Stomach (tissue), 4 donors: Measurements from ENCODE around the gene SIGLEC14.

Experiments used
- EP300 ChIP-seq: sonication (generic); formaldehyde crosslinking; IDR thresholded peaks from one replicate; pipeline ENCODE4 v1.6.1; 2017; ENCODE audit warnings: antibody characterized with exemption
- POLR2A ChIP-seq, 4 donors: fragments of 450-650 bp; IDR thresholded peaks; one replicate each; pipeline ENCODE4 v1.6.1; 2016; ENCODE audit warnings: antibody characterized with exemption in 4 of 4, control low read depth in 2 of 4, mild to moderate bottlenecking in 1 of 4, moderate library complexity in 1 of 4
- POLR2AphosphoS5 ChIP-seq, 3 donors: sonication (generic); formaldehyde crosslinking; IDR thresholded peaks; one replicate each; pipeline ENCODE4 v1.6.1; 2016; ENCODE audit warnings: antibody characterized with exemption in 3 of 3
- TF ChIP-seq, protein P1 (sequence below), 7 experiments: fragments of 450-650 bp in 4 of 7; fragments of 200-600 bp in 3 of 7; sonication (generic) in 3 of 7; IDR thresholded peaks; one replicate each; pipeline ENCODE4 v1.5.1; 2016 to 2019; ENCODE audit warnings: antibody characterized with exemption in 7 of 7, control low read depth in 2 of 7, mild to moderate bottlenecking in 1 of 7

DNA sequence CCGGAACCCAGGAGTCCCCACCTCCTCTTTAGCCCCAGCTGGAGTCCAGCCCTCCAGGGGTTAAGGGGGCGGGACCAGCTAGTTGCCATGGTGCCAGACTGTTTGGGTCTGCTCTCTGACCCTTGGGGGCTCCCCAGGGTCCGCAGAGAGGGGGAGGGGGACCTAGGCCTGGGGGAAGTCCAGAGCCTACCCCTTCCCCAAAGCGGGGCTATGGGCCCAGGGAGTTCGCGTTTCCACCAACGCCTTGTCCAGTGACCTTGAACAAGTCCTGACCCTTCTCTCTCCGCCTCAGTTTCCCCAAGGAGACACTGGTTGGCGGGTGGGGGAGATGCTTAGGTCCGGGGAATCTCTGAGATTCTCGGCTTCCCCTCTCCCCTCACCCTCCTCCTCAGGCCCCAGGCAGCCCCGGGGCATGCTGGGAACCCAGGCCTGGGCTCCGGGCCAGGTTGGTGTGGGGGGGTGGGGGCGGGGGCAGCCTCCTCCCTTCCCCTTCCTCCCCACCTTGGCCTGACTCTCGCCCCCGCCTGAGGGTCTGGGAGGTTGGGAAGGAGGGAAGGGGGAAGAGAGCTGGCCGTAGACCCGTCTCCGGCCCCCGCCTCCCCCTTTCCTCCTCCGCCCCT, 43.9 kb upstream of the SIGLEC14 start:
- TF ChIP-seq, protein P1, sequence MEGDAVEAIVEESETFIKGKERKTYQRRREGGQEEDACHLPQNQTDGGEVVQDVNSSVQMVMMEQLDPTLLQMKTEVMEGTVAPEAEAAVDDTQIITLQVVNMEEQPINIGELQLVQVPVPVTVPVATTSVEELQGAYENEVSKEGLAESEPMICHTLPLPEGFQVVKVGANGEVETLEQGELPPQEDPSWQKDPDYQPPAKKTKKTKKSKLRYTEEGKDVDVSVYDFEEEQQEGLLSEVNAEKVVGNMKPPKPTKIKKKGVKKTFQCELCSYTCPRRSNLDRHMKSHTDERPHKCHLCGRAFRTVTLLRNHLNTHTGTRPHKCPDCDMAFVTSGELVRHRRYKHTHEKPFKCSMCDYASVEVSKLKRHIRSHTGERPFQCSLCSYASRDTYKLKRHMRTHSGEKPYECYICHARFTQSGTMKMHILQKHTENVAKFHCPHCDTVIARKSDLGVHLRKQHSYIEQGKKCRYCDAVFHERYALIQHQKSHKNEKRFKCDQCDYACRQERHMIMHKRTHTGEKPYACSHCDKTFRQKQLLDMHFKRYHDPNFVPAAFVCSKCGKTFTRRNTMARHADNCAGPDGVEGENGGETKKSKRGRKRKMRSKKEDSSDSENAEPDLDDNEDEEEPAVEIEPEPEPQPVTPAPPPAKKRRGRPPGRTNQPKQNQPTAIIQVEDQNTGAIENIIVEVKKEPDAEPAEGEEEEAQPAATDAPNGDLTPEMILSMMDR (IDR thresholded peaks at IDR 0.05), result no peak
- TF ChIP-seq POLR2AphosphoS5 (IDR thresholded peaks at IDR 0.05) (peak in 1 of 3 donors; percentile 39), POLR2A (IDR thresholded peaks at IDR 0.05) (no peak), EP300 (no peak)
